Gastroesophageal sphincter (tissue), 4 donors: ENCODE data around the gene CD300H. TPM values are rescaled to one million over a fixed set of nuclear protein-coding genes. Genes with fewer than 3 reads are reported as not detected.
"Not testable (repeated sequence)": the region's sequence is repeated elsewhere in the genome, so short reads cannot be mapped to it uniquely, and the experiment has no call there.

Experiments used
- ATAC-seq: fragments of 150-250 bp; one replicate; pipeline ENCODE4 v1.9.1; 2016; ENCODE audit warnings: mild to moderate bottlenecking, moderate library complexity
- H3K27ac ChIP-seq, 4 donors: fragments of 200-600 bp; sonication (generic) in 3 of 4; 1 replicate in 3 of 4; 2 replicates in 1 of 4; pipeline ENCODE4 v1.5.1; 2016 to 2019
- H3K27me3 ChIP-seq: fragments of 200-600 bp; sonication (generic); one replicate; pipeline ENCODE4 v1.5.1; 2019
- H3K36me3 ChIP-seq, 2 donors: fragments of 200-600 bp; sonication (generic); one replicate each; pipeline ENCODE4 v1.5.1; 2019; ENCODE audit warnings: control low read depth in 1 of 2
- H3K4me1 ChIP-seq, 3 donors: fragments of 200-600 bp; sonication (generic); 1 replicate in 2 of 3; 2 replicates in 1 of 3; pipeline ENCODE4 v1.5.1; 2016 to 2019; ENCODE audit warnings: control low read depth in 2 of 3
- H3K4me3 ChIP-seq, 2 donors: fragments of 200-600 bp; sonication (generic); one replicate each; pipeline ENCODE4 v1.5.1; 2019; ENCODE audit warnings: mild to moderate bottlenecking in 1 of 2, moderate library complexity in 1 of 2
- H3K9me3 ChIP-seq, 3 donors: fragments of 200-600 bp; sonication (generic); one replicate each; pipeline ENCODE4 v1.5.1; 2017 to 2019; ENCODE audit warnings: control low read depth in 2 of 3
- EP300 ChIP-seq: sonication (generic); formaldehyde crosslinking; IDR thresholded peaks from one replicate; pipeline ENCODE4 v1.6.1; 2017; ENCODE audit warnings: antibody characterized with exemption, mild to moderate bottlenecking
- POLR2A ChIP-seq, 2 donors: fragments of 450-650 bp; IDR thresholded peaks; one replicate each; pipeline ENCODE4 v1.6.1; 2017; ENCODE audit warnings: antibody characterized with exemption in 2 of 2, mild to moderate bottlenecking in 2 of 2, moderate library complexity in 1 of 2
- POLR2AphosphoS5 ChIP-seq: sonication (generic); formaldehyde crosslinking; IDR thresholded peaks from one replicate; pipeline ENCODE4 v1.6.1; 2017; ENCODE audit warnings: antibody characterized with exemption
- WGBS, 2 donors: methylation state at CpG; one replicate each; pipeline ENCODE4 v1.1.5; 2018; ENCODE audit warnings: low coverage in 1 of 2; 5-methylcytosine and 5-hydroxymethylcytosine counted together
- total RNA-seq, 4 donors: library from RNA; depleted of rRNA; stranded (reverse); fragments of >200 nt; gene quantifications; one replicate each; pipeline ENCODE4 v1.1.0, GENCODE V29; 2016
- TF ChIP-seq, protein P1 (sequence below), 4 experiments: fragments of 200-600 bp in 2 of 4; fragments of 450-650 bp in 2 of 4; sonication (generic) in 1 of 4; IDR thresholded peaks; one replicate each; pipeline ENCODE4 v1.5.1; 2017 to 2019; ENCODE audit warnings: antibody characterized with exemption in 4 of 4, mild to moderate bottlenecking in 2 of 4, moderate library complexity in 2 of 4

The CD300H gene
- total RNA-seq, 4 donors from 2014 or later: not detected

DNA sequence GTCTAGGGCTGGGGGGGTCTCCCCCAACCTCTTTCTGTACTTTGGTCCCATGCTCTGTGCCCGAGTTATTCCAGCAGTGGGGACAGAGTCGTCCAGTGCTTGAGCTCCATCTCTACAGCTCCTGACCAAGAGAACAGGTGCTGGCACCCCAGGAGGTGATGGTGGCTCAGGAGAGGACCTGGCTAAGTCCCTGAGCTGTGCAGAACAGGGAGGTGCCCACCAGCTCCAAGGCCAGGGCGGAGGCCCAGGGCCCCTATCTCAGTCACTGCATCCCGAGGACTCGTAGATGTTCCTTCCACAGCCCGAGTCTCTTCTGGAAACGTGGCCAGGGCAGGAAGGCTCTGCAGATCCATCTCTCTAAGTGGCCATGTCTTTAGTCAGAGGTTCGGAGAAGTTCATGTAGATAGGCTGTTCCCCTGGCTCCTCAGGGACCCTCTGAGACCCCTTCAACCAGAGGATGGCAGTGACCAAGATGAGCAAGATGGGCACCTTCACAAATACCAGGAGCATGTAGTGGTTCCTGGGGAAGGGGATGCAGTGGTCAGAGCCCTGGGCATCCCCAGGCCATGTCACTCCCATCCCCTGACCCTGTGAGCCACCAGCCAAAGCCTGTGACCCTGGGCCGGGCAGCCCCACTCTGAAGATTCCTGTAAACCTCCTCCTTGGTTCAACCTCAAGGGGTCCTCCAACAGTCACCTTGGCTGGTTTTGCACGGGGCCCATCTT lies 44.8 kb downstream of the CD300H start:
- no peaks in the 10 kb centered on the region for H3K36me3 ChIP-seq
- H3K27ac ChIP-seq: no peak overlapping the region
- TF ChIP-seq EP300 (no peak), POLR2A (IDR thresholded peaks at IDR 0.05) (no peak), POLR2AphosphoS5 (no peak)
- TF ChIP-seq, protein P1, sequence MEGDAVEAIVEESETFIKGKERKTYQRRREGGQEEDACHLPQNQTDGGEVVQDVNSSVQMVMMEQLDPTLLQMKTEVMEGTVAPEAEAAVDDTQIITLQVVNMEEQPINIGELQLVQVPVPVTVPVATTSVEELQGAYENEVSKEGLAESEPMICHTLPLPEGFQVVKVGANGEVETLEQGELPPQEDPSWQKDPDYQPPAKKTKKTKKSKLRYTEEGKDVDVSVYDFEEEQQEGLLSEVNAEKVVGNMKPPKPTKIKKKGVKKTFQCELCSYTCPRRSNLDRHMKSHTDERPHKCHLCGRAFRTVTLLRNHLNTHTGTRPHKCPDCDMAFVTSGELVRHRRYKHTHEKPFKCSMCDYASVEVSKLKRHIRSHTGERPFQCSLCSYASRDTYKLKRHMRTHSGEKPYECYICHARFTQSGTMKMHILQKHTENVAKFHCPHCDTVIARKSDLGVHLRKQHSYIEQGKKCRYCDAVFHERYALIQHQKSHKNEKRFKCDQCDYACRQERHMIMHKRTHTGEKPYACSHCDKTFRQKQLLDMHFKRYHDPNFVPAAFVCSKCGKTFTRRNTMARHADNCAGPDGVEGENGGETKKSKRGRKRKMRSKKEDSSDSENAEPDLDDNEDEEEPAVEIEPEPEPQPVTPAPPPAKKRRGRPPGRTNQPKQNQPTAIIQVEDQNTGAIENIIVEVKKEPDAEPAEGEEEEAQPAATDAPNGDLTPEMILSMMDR (IDR thresholded peaks at IDR 0.05): no peak
- H3K4me1 ChIP-seq: no peaks in the 10 kb centered on the region
- peaks cover 26% of the 10 kb centered on the region for H3K27me3 ChIP-seq
- no peak for ATAC-seq
- H3K9me3 ChIP-seq: peaks cover 0 to 14% (median 0%) of the 10 kb centered on the region in 3 donors
- 78 to 93% methylated on average over 3 to 4 of the region's 10 CpGs for WGBS, 2 donors
- no peak overlapping the region for H3K4me3 ChIP-seq

- Histone ChIP-seq H3K4me3 (peak overlapping the region in 1 of 2 donors; percentile 2), H3K27ac (peak overlapping the region in 3 of 4 donors; percentile 41 to 62 (median 55))
Measured at GRCh38 chr17:74521701-74522201, 45.6 kb downstream of the CD300H start.

GRCh38 chr17:74520790-74521480 lies 46.4 kb downstream of the CD300H start:
- peak; percentile 46 for ATAC-seq
- TF ChIP-seq EP300: no peak
- TF ChIP-seq POLR2AphosphoS5: no peak
- TF ChIP-seq, protein P1 (IDR thresholded peaks at IDR 0.05): no peak
- no peak for TF ChIP-seq POLR2A (IDR thresholded peaks at IDR 0.05)
- WGBS, 2 donors: 78 to 92% methylated on average over 4 to 7 of the region's 21 CpGs

More at GRCh38 chr17:74521701-74522201, 45.6 kb downstream of the CD300H start:
- TF ChIP-seq POLR2AphosphoS5 (no peak), POLR2A (IDR thresholded peaks at IDR 0.05) (no peak), EP300 (no peak)
- TF ChIP-seq, protein P1 (IDR thresholded peaks at IDR 0.05): no peak
- no peaks in the 10 kb centered on the region for H3K4me1 ChIP-seq
- no peak for ATAC-seq
- peaks cover 0 to 14% (median 0%) of the 10 kb centered on the region in 3 donors for H3K9me3 ChIP-seq
- WGBS, 2 donors: 100% methylated on average over 2 of the region's 9 CpGs; no CpG with 5 or more reads in 1 of the 2 donors
- no peaks in the 10 kb centered on the region for H3K36me3 ChIP-seq
- H3K27me3 ChIP-seq: peaks cover 26% of the 10 kb centered on the region

DNA sequence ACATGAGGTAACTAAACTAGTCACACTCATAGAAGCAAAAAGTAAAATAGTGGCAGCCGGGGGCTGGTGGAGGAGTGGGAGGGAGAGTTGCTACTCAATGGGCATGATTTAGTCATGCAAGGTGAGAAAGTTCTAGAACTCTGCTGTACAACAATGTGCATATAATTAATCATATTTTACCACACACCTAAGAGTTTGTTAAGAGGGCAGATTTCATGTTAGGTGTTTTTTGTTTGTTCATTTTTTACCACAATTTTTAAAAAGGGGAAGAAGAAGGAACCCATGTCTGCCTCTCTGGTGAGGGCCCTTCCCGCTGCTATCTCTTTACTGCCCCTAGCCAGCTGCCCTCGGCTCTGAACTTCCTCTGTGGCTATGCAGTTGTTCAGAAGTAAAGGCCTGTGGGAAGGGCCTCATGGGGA lies 47.3 kb downstream of the CD300H start:
- ATAC-seq: peak; percentile 50
- H3K4me3 ChIP-seq: no peak overlapping the region
- H3K4me1 ChIP-seq: no peaks in the 10 kb centered on the region
- no peak overlapping the region for H3K27ac ChIP-seq
- WGBS, 2 donors: 85 to 88% methylated on average over 3 of the region's 3 CpGs
- peaks cover 0 to 14% (median 0%) of the 10 kb centered on the region in 3 donors for H3K9me3 ChIP-seq
- H3K27me3 ChIP-seq: peaks cover 31% of the 10 kb centered on the region
- H3K36me3 ChIP-seq: no peaks in the 10 kb centered on the region
- no peak for TF ChIP-seq POLR2AphosphoS5
- TF ChIP-seq, protein P1 (IDR thresholded peaks at IDR 0.05): no peak
- TF ChIP-seq POLR2A (IDR thresholded peaks at IDR 0.05): no peak
- TF ChIP-seq EP300: no peak

More at GRCh38 chr17:74520790-74521480, 46.4 kb downstream of the CD300H start:
- Histone ChIP-seq H3K27me3 (peaks cover 34% of the 10 kb centered on the region), H3K36me3 (no peaks in the 10 kb centered on the region), H3K27ac (peak overlapping the region in 3 of 4 donors; percentile 41 to 62 (median 55)), H3K4me3 (peak overlapping the region in 1 of 2 donors; percentile 2), H3K4me1 (no peaks in the 10 kb centered on the region), H3K9me3 (peaks cover 0 to 14% (median 0%) of the 10 kb centered on the region in 3 donors)

- not testable (repeated sequence) for H3K4me1 ChIP-seq, H3K27ac ChIP-seq, H3K4me3 ChIP-seq, H3K36me3 ChIP-seq, ATAC-seq
- 59 to 79% methylated on average over 4 to 5 of the region's 6 CpGs for WGBS, 2 donors
- Histone ChIP-seq H3K9me3 (peaks cover 0 to 13% (median 0%) of the 10 kb centered on the region in 3 donors), H3K27me3 (peaks cover 25% of the 10 kb centered on the region)
Measured at GRCh38 chr17:74518413-74518981, 48.8 kb downstream of the CD300H start.
